SK-N-SH treated with all-trans-retinoic acid at 6 μM for 48 hours (cell line): ENCODE results near the gene CYP39A1.

Experiments
- ATAC-seq: fragments of 200-7000 bp; cut with Tn5 transposase; 3 replicates; pipeline ENCODE4 v1.9.1; 2020; ENCODE audit warnings: mild to moderate bottlenecking, moderate library complexity
- ARNTL ChIP-seq: fragments of 450-650 bp; formaldehyde crosslinking; IDR thresholded peaks from 2 replicates; pipeline ENCODE4 v1.5.0; 2020; ENCODE audit warnings: low read depth, mild to moderate bottlenecking, moderate library complexity, borderline replicate concordance
- BACH2 ChIP-seq: fragments of 250-450 bp; sonication (Bioruptor Pico); IDR thresholded peaks from 2 replicates; pipeline ENCODE4 v1.9.0; 2021; ENCODE audit warnings: mild to moderate bottlenecking, borderline replicate concordance
- CREB5 ChIP-seq: fragments of 250-450 bp; sonication (Bioruptor Pico); IDR thresholded peaks from 2 replicates; pipeline ENCODE4 v1.5.1; 2020; ENCODE audit warnings: low read depth, mild to moderate bottlenecking, moderate library complexity
- CSDC2 ChIP-seq: fragments of 250-450 bp; sonication (Bioruptor Pico); IDR thresholded peaks from 2 replicates; pipeline ENCODE4 v1.5.0; 2020; ENCODE audit warnings: mild to moderate bottlenecking, moderate library complexity
- CSRNP3 ChIP-seq: fragments of 250-450 bp; sonication (Bioruptor Pico); IDR thresholded peaks from 2 replicates; pipeline ENCODE4 v1.5.1; 2021; ENCODE audit warnings: mild to moderate bottlenecking, moderate library complexity
- ESRRG ChIP-seq: fragments of 250-450 bp; sonication (Bioruptor Pico); IDR thresholded peaks from 2 replicates; pipeline ENCODE4 v1.6.1; 2021; ENCODE audit warnings: mild to moderate bottlenecking
- GLIS3 ChIP-seq: fragments of 250-450 bp; sonication (Bioruptor Pico); IDR thresholded peaks from 2 replicates; pipeline ENCODE4 v1.5.0; 2020; ENCODE audit warnings: mild to moderate bottlenecking, moderate library complexity
- ISL1 ChIP-seq: fragments of 250-450 bp; sonication (Bioruptor Pico); IDR thresholded peaks from 2 replicates; pipeline ENCODE4 v2.1.2; 2022; ENCODE audit warnings: mild to moderate bottlenecking, moderate library complexity
- OSR1 ChIP-seq: fragments of 250-450 bp; sonication (Bioruptor Pico); IDR thresholded peaks from 2 replicates; pipeline ENCODE4 v1.8.0; 2022; ENCODE audit warnings: moderate library complexity, mild to moderate bottlenecking, inconsistent platforms
- PATZ1 ChIP-seq: fragments of 250-450 bp; sonication (Bioruptor Pico); IDR thresholded peaks from 2 replicates; pipeline ENCODE4 v1.8.0; 2020; ENCODE audit warnings: mild to moderate bottlenecking, moderate library complexity, borderline replicate concordance
- PPARA ChIP-seq: fragments of 250-450 bp; sonication (Bioruptor Pico); IDR thresholded peaks from 2 replicates; pipeline ENCODE4 v1.5.0; 2020; ENCODE audit warnings: mild to moderate bottlenecking, borderline replicate concordance
- RARB ChIP-seq: fragments of 250-450 bp; sonication (Bioruptor Pico); IDR thresholded peaks from 2 replicates; pipeline ENCODE4 v1.8.0; 2021; ENCODE audit warnings: mild to moderate bottlenecking, moderate library complexity
- SNAI2 ChIP-seq: fragments of 250-450 bp; sonication (Bioruptor Pico); IDR thresholded peaks from 2 replicates; pipeline ENCODE4 v1.5.0; 2020; ENCODE audit warnings: mild to moderate bottlenecking, moderate library complexity
- TCF4 ChIP-seq: fragments of 250-450 bp; sonication (Bioruptor Pico); IDR thresholded peaks from 2 replicates; pipeline ENCODE4 v1.8.0; 2021; ENCODE audit warnings: mild to moderate bottlenecking, moderate library complexity, borderline replicate concordance
- TOX ChIP-seq: fragments of 250-450 bp; sonication (Bioruptor Pico); IDR thresholded peaks from 2 replicates; pipeline ENCODE4 v1.8.0; 2021; ENCODE audit warnings: mild to moderate bottlenecking, moderate library complexity, borderline replicate concordance
- ZC3H10 ChIP-seq: fragments of 250-450 bp; sonication (Bioruptor Pico); IDR thresholded peaks from 2 replicates; pipeline ENCODE4 v1.5.1; 2021; ENCODE audit warnings: mild to moderate bottlenecking, moderate library complexity
- ZFP3 ChIP-seq: fragments of 250-450 bp; sonication (Bioruptor Pico); IDR thresholded peaks from 2 replicates; pipeline ENCODE4 v1.5.0; 2020; ENCODE audit warnings: mild to moderate bottlenecking, moderate library complexity
- ZFP30 ChIP-seq: fragments of 450-650 bp; formaldehyde crosslinking; IDR thresholded peaks from 2 replicates; pipeline ENCODE4 v1.5.0; 2022; ENCODE audit warnings: mild to moderate bottlenecking, moderate library complexity
- ZNF565 ChIP-seq: fragments of 450-650 bp; formaldehyde crosslinking; conservative IDR thresholded peaks from 2 replicates; pipeline ENCODE4 v1.5.0; 2020; ENCODE audit warnings: low read depth, mild to moderate bottlenecking, moderate library complexity
- ZNF70 ChIP-seq: fragments of 450-650 bp; formaldehyde crosslinking; IDR thresholded peaks from 2 replicates; pipeline ENCODE4 v1.5.0; 2020; ENCODE audit warnings: mild to moderate bottlenecking, moderate library complexity
- ZNF8 ChIP-seq: fragments of 450-650 bp; formaldehyde crosslinking; IDR thresholded peaks from 2 replicates; pipeline ENCODE4 v1.5.0; 2020; ENCODE audit warnings: mild to moderate bottlenecking, moderate library complexity

CYP39A1 gene

DNA sequence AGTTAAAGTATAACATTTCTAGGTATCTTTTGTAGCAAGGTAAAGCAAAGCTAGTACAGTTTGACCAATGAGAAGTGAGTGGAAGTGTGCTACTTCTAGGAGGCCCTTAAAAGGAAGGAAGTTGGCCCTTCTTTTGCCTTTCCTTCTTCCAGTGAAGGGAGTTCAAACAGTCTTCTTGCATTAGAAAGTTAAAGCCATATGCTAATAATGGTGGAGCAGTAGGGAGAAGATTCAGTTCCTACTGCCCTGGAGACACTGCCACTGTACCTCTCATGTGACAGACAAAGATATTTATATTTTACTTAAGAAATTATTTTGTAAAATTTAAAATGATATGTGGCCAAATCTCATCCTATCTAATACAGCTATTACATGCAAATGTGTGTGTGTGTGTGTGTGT is 135.4 kb downstream of the CYP39A1 start:
- TF ChIP-seq ZNF70 (CRISPR knock-in tag) (no peak), GLIS3 (no peak), ZNF565 (CRISPR knock-in tag) (no peak), ARNTL (CRISPR knock-in tag) (no peak), RARB (CRISPR knock-in tag) (no peak), PATZ1 (CRISPR knock-in tag) (no peak), TOX (no peak), ZFP3 (CRISPR knock-in tag) (no peak), PPARA (CRISPR knock-in tag) (no peak), TCF4 (no peak), BACH2 (CRISPR knock-in tag) (no peak), CSDC2 (CRISPR knock-in tag) (no peak), ISL1 (CRISPR knock-in tag) (no peak)
- TF ChIP-seq, all 23 proteins: peak for 0
- no peak for ATAC-seq

DNA sequence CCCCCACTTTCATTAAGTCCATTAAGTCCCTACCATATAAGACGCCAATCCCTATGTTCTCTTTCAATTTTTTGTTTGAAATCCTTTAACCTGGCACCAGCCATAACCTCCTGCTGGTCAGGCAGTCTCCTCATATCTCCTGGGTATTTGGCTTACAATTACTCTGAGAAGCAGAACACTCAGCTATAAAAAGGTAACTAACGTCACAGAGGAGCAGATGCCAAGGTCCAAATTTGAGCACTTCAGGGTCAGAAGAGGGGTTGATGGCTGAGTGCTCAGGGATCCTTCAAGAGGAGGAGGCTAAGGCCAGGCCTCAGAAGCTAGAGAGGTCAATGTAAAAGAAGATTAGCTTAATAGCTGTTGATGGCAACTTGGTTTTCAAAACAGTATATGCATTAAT is 139.1 kb downstream of the CYP39A1 start:
- TF ChIP-seq ZNF8 (CRISPR knock-in tag) (no peak), ISL1 (CRISPR knock-in tag) (no peak), ZFP30 (no peak), RARB (CRISPR knock-in tag) (no peak)
- TF ChIP-seq, all 23 proteins: peak for 0
- ATAC-seq = no peak

DNA sequence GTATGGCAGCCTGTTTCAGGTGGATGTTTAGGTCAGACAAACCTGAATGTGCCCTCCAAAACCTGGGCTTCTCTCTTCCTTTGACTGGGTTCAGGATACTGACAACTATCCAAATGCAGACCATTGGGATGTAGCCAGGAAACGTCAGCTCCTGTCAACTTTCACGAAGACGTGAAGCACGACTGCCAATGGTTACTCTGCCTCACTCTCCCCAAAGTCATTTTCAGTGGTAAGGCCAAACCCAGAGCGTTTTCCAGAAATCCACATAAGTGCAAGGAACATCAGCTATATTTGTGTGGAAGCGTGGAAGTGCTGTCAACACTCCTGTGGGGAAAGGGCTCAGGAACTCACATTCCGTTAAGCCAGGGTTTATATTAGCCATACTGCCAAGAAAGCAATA is 141.3 kb downstream of the CYP39A1 start:
- ATAC-seq = no peak
- TF ChIP-seq ARNTL (CRISPR knock-in tag) (no peak), ZNF70 (CRISPR knock-in tag) (no peak), SNAI2 (CRISPR knock-in tag) (no peak), CSRNP3 (no peak), ZFP3 (CRISPR knock-in tag) (no peak), RARB (CRISPR knock-in tag) (no peak), ZFP30 (no peak), TOX (no peak), ISL1 (CRISPR knock-in tag) (no peak)
- TF ChIP-seq, all 23 proteins: peak for 0

DNA sequence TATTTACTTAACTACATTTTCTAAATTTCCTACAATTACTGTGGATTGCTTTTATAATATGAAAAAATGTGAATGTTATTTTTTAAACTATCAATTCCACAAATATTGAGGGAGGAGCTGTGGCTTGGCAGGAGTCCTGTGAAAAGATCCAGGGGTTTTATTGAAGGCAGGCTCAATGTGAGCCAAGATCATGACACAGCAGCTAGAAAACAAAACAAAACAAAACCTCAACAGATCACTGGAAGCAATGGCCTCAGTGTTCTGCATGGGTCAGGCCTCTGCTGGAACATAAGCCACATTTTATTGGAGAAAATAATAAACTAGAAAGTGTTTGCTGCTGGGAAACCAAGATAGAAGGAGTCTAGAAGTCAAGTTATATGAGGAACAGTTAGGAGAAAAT is 142.0 kb downstream of the CYP39A1 start:
- no peak for TF ChIP-seq ZC3H10 (CRISPR knock-in tag)
- no peak for TF ChIP-seq CREB5 (CRISPR knock-in tag)
- TF ChIP-seq OSR1 (CRISPR knock-in tag) = no peak
- no peak for TF ChIP-seq ZNF565 (CRISPR knock-in tag)
- no peak for TF ChIP-seq CSRNP3
- no peak for TF ChIP-seq ARNTL (CRISPR knock-in tag)
- TF ChIP-seq SNAI2 (CRISPR knock-in tag) = no peak
- TF ChIP-seq TCF4 = no peak
- TF ChIP-seq PATZ1 (CRISPR knock-in tag) = no peak
- no peak for TF ChIP-seq GLIS3
- TF ChIP-seq RARB (CRISPR knock-in tag) = no peak
- TF ChIP-seq ESRRG (CRISPR knock-in tag) = no peak
- no peak for TF ChIP-seq TOX
- TF ChIP-seq ZNF8 (CRISPR knock-in tag) = no peak
- TF ChIP-seq CSDC2 (CRISPR knock-in tag) = no peak
- TF ChIP-seq ISL1 (CRISPR knock-in tag) = no peak
- ATAC-seq = no peak
